Skeletal muscle tissue (tissue), 4 donors: ENCODE data around the gene ASH1L. TPM values are rescaled to one million over a fixed set of nuclear protein-coding genes. Genes with fewer than 3 reads are reported as not detected.
"Not testable (repeated sequence)": the region's sequence is repeated elsewhere in the genome, so short reads cannot be mapped to it uniquely, and the experiment has no call there.

Source experiments
- H3K27ac ChIP-seq: one replicate; pipeline ENCODE4 v1.7.0; 2013; ENCODE audit warnings: mild to moderate bottlenecking, low read depth, low read length, inconsistent platforms
- H3K27me3 ChIP-seq, 3 donors: one replicate each; pipeline ENCODE4 v1.7.0; 2013; ENCODE audit warnings: low read length in 3 of 3; ENCODE audit not compliant: control insufficient read depth in 3 of 3, insufficient read depth in 3 of 3
- H3K36me3 ChIP-seq, 3 donors: one replicate each; pipeline ENCODE4 v1.7.0; 2013; ENCODE audit warnings: low read length in 3 of 3; ENCODE audit not compliant: control insufficient read depth in 3 of 3, insufficient read depth in 3 of 3
- H3K4me1 ChIP-seq, 3 donors: one replicate each; pipeline ENCODE4 v1.7.0; 2013; ENCODE audit warnings: low read length in 3 of 3, mild to moderate bottlenecking in 3 of 3; ENCODE audit not compliant: control insufficient read depth in 3 of 3, insufficient read depth in 3 of 3
- H3K4me3 ChIP-seq, 3 donors: one replicate each; pipeline ENCODE4 v1.7.0; 2013; ENCODE audit warnings: low read length in 3 of 3
- H3K9ac ChIP-seq, 3 donors: one replicate each; pipeline ENCODE4 v1.7.0; 2013; ENCODE audit warnings: low read length in 3 of 3, mild to moderate bottlenecking in 3 of 3, moderate library complexity in 2 of 3, low read depth in 1 of 3
- H3K9me3 ChIP-seq, 3 donors: one replicate each; pipeline ENCODE4 v1.7.0; 2013; ENCODE audit warnings: low read length in 3 of 3; ENCODE audit not compliant: control insufficient read depth in 3 of 3
- total RNA-seq: library from RNA; depleted of rRNA; stranded (reverse); fragments of >200 nt; gene quantifications from one replicate; pipeline ENCODE4 v1.2.3, GENCODE V29; 2014
- donor health status: Osteomylitis.

Gene ASH1L
- total RNA-seq, 1 donor from 2014 or later, result 35.0 TPM

DNA sequence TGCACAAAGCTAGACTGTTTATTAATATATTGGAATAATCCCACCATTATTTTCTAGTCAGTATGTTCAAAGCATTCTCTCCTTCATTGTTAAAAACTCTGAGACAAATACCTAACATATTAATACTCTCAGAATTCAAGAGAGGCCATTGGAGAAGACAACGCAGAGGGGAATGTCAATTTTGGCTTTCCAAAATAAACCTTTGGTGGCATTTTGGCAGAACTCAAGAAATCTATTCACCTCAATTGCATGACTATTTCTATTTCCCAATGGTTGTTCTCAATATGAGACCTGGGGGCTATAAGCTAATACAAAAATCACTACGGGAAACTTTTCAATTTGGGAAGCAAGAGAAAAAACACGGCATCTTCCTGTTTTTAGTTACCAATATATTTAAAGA, 183.4 kb downstream of the ASH1L start:
- no peaks in the 10 kb centered on the region for H3K27me3 ChIP-seq
- H3K36me3 ChIP-seq, result peaks cover 13 to 34% (median 31%) of the 10 kb centered on the region in 3 donors
- H3K4me1 ChIP-seq, result peaks cover 0 to 3% (median 0%) of the 10 kb centered on the region in 3 donors
- H3K4me3 ChIP-seq, result no peak overlapping the region
- H3K27ac ChIP-seq, result no peak overlapping the region
- H3K9ac ChIP-seq, result no peak overlapping the region
- no peaks in the 10 kb centered on the region for H3K9me3 ChIP-seq

DNA sequence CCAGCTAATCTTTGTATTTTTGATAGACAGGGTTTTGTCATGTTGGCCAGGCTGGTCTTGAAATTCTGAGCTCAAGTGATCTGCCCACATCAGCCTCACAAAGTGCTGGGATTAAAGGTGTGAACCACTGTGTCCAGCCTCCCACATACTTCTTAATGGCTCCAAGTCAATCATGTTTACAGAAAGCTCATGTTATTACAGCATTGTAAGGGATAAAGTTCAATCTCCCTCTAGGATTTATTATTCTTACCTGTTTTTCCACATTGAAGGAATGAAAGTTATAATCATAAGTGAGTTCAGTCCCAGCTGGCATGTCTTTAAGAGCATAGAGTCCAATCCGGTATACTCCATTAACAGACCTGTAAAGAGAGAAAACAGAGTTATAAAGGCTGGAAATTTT, 202.6 kb downstream of the ASH1L start:
- Histone ChIP-seq H3K27ac (no peak overlapping the region), H3K4me1 (no peaks in the 10 kb centered on the region), H3K4me3 (no peak overlapping the region), H3K9me3 (no peaks in the 10 kb centered on the region), H3K36me3 (peaks cover 24 to 35% (median 31%) of the 10 kb centered on the region in 3 donors), H3K9ac (no peak overlapping the region), H3K27me3 (no peaks in the 10 kb centered on the region)

DNA sequence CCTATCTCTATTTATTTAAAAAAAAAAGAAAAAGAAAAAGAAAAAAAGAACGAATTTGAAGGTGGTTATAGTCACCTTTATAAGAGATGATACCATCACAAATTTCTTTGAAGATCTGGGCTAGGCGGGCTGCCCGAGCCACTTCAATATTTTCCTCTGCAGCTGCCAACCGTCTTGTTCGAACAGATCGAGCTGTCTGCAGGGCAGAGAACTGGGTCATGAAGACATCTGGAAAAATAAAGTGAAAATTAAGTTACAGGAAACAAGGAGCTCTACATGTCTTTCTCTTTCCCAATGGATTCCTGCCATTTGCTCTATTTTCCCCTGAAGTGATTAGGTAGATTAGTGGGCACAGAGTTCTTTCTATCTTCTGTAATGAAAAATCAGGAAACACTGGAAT, 210.0 kb downstream of the ASH1L start:
- Histone ChIP-seq H3K4me1 (no peaks in the 10 kb centered on the region), H3K27me3 (no peaks in the 10 kb centered on the region), H3K4me3 (no peak overlapping the region), H3K9ac (no peak overlapping the region), H3K27ac (no peak overlapping the region), H3K36me3 (peaks cover 35 to 65% (median 61%) of the 10 kb centered on the region in 3 donors), H3K9me3 (no peaks in the 10 kb centered on the region)

GRCh38 chr1:155342842-155343241, 219.8 kb downstream of the ASH1L start:
- Histone ChIP-seq H3K4me3 (no peak overlapping the region), H3K4me1 (no peaks in the 10 kb centered on the region), H3K27me3 (no peaks in the 10 kb centered on the region), H3K9ac (no peak overlapping the region), H3K36me3 (peaks cover 60 to 79% (median 75%) of the 10 kb centered on the region in 3 donors), H3K9me3 (no peaks in the 10 kb centered on the region), H3K27ac (no peak overlapping the region)

DNA sequence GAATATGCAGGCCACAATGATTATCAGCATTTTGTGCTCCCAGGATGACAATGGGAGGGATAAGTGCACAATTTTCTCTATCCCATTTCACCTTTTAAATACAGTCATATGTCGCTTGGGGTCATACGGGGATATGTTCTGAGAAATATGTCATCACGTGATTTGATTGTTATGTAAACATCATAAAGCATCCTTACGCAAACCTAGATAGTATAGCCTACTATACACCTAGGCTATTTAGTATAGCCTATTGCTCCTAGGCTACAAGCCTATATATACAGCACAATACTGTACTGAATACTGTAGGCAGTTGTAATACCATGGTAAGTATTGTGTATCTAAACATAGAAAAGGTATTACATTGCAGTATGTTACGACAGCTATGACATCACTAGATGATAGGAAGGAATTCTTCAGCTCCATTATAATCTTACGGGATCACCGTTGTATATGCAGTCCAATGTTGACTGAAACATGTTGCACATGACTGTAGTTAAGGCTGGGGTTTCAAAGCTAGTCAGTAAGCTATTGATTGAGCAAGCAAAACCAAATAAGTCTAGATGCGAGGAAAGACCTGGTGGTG, 223.0 kb downstream of the ASH1L start:
- Histone ChIP-seq H3K9ac (no peak overlapping the region), H3K9me3 (no peaks in the 10 kb centered on the region), H3K27me3 (no peaks in the 10 kb centered on the region), H3K4me1 (no peaks in the 10 kb centered on the region), H3K36me3 (peaks cover 60 to 78% (median 71%) of the 10 kb centered on the region in 3 donors), H3K4me3 (no peak overlapping the region), H3K27ac (no peak overlapping the region)

DNA sequence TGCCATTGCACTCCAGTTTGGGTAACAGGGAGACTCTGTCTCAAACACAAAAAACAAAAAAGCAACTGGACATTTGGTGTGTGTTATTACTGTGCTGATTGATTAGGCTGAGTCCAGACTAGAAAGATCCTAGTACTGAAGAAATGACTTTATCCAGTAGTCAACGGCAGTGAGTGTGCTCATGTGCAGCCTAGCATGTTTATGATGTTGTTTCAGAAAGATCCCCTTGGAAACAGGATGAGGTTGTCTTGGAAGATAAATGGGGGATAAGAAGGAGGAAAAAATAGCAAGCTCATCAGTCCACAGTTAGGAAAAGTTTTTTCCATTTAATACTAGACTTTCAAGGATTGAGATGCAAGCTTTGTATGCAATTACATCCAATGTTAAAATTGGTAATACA, 227.6 kb downstream of the ASH1L start:
- Histone ChIP-seq H3K9ac (no peak overlapping the region), H3K4me1 (no peaks in the 10 kb centered on the region), H3K27ac (no peak overlapping the region), H3K27me3 (no peaks in the 10 kb centered on the region), H3K9me3 (no peaks in the 10 kb centered on the region), H3K4me3 (no peak overlapping the region), H3K36me3 (peaks cover 49 to 59% (median 51%) of the 10 kb centered on the region in 3 donors)

- Histone ChIP-seq H3K4me1 (peaks cover 5 to 11% (median 6%) of the 10 kb centered on the region in 3 donors), H3K27me3 (no peaks in the 10 kb centered on the region), H3K36me3 (peaks cover 19 to 25% (median 21%) of the 10 kb centered on the region in 3 donors), H3K9me3 (no peaks in the 10 kb centered on the region), H3K9ac (no peak overlapping the region), H3K27ac (no peak overlapping the region), H3K4me3 (no peak overlapping the region)
These were observed 232.5 kb downstream of the ASH1L start for GRCh38 chr1:155329980-155330598.

DNA sequence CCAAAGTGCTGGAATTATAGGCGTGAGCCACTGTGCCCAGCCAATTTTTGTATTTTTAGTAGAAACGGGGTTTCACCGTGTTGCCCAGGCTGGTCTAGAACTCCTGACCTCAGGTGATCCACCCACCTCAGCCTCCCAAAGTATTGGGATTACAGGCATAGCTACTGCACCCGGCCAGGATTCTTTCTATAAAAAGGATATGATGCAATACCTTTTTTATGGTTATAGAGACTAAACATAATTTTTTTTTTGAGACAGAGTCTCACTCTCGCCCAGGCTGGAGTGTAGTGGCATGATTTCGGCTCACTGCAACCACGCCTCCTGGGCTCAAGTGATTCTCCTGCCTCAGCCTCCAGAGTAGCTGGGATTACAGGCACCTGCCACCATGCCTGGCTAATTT, 233.7 kb downstream of the ASH1L start:
- not testable (repeated sequence) for H3K27me3 ChIP-seq, H3K27ac ChIP-seq, H3K9ac ChIP-seq, H3K4me3 ChIP-seq, H3K9me3 ChIP-seq
- Histone ChIP-seq H3K4me1 (peaks cover 9 to 18% (median 11%) of the 10 kb centered on the region in 3 donors), H3K36me3 (peaks cover 16 to 19% (median 19%) of the 10 kb centered on the region in 3 donors)

DNA sequence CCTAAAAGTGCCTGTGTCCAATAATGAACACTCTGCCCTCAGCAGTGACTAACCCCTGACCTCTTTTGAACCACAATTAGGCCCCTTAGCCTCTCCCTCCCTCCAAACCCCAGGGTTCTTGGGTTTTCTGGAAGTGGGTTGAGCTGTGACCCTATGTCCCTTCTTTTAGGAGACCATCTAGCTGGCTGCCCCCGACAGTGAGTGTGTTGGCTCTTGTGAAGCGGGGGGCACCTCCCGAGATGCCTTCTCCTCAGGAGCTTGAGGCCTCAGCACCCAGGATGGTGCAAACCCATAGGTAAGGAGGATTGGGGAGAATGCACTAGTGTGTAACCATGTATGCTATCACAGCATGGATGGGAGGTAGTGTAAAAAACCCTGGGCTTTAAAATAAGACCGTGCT, 234.6 kb downstream of the ASH1L start:
- H3K4me3 ChIP-seq, result no peak overlapping the region
- no peak overlapping the region for H3K27ac ChIP-seq
- no peak overlapping the region for H3K9ac ChIP-seq
- H3K9me3 ChIP-seq, result no peaks in the 10 kb centered on the region
- H3K36me3 ChIP-seq, result peaks cover 16 to 19% (median 19%) of the 10 kb centered on the region in 3 donors
- peaks cover 9 to 20% (median 14%) of the 10 kb centered on the region in 3 donors for H3K4me1 ChIP-seq
- H3K27me3 ChIP-seq, result no peaks in the 10 kb centered on the region

GRCh38 chr1:155326631-155327037, 236.0 kb downstream of the ASH1L start:
- Histone ChIP-seq H3K27me3 (no peaks in the 10 kb centered on the region), H3K4me3 (no peak overlapping the region), H3K4me1 (peaks cover 18 to 32% (median 24%) of the 10 kb centered on the region in 3 donors), H3K9me3 (no peaks in the 10 kb centered on the region), H3K9ac (no peak overlapping the region), H3K27ac (no peak overlapping the region), H3K36me3 (peaks cover 16 to 19% (median 19%) of the 10 kb centered on the region in 3 donors)
